GM18499 (cell line): ENCODE data around the gene NR1H3.

Experiments used
- ATAC-seq: cut with Tn5 transposase; IDR thresholded peaks from one replicate; pipeline ENCODE4 v1.9.1; 2021; ENCODE audit warnings: moderate number of reproducible peaks; ENCODE audit not compliant: insufficient read depth, unreplicated experiment

The NR1H3 gene

DNA sequence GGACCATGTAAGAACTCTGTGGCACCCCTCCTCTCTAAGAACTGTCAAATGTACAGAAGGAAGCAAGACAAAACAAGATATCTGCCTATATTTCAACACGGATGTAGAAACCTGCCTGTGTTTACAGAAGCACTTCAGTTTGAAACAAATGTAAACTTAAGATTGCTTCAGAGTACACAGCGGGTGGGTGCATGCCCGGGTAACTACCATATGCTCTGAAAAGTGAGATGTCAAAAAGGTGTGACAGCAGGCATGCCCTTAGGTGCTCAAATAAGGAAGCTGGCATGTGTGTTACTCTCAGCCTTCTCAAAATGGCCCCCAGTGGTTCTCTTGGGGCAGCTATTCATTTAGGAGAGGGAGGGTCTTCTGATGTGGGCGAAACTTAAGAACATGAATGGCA lies 14.3 kb upstream of the NR1H3 start:
- ATAC-seq, result no peak

DNA sequence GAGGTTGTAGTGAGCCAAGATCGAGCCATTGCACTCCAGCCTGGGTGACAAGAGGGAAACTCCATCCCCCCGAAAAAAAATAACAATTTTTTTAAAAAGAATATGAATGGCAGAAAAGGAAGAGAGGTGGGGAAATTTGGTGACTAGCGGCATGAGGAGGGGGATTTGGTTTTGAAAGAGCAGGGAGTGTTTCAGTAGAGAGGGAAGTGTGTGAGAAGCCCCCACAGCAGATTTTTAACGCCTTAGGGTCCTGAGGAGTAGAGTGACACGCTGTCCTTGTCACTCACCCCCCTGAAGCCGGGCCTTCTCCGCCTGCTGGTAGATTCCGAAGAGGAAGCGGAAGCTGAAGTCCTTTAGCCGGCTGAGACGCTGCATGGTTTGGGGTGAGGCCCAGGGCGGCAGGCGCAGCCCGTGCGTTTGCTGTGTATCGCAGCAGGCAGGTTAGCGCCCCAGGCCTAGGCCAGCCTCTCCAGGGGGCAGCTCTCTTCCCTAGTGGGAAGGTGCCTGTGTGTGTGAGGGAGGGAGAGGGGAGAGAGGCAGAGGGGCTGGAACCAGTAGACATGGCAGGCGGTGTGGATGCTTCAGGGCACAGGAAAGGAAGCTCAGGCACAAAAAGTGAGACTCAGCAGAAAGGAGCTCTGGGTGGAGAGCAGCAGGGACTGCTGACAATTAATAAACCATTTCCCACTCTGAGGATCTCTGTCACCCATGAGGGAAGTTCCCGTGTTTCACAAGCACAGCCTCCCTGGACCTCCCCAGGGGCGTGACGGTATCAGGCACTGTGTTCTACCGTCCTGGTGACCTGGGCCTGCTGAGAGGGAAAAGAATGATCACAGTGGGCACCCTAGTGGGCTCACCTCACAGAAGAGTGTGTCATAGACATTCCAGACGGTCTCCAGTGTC lies 13.1 kb upstream of the NR1H3 start:
- ATAC-seq, result no peak

DNA sequence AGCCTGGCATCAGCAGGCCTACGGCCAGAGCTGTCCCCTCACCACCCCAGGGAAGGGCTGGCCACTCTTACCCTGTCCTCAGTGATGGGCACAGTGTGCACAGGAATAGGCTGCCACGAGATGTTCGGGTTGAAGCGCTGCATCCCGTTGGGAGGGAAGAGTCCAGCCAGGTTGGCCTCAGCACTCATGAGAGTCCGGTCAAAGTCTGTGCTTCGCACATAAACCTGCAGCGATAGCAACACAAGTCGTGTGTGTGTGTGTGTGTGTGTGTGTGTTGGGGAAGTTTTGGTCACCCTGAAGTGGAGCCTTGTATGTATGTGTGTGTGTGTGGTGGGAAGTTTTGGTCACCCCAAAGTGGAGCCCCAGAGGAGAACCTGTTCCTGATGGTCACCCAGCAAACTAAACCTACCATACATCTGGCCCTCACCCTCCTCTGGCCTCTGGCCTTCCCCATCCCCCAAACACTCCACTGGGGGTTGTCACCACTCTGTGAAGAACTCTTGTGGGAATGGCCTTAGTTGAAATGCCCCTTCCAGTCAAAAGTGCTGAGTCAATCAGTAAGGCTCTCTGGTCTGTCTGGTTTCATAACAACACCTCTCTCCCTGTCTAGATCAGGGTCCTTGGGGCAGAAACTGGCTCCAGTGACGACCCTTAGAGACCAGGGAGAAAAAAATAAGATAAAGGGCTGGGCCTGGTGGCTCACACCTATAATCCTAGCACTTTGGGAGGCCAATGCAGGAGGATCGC lies 12.0 kb upstream of the NR1H3 start:
- no peak for ATAC-seq

DNA sequence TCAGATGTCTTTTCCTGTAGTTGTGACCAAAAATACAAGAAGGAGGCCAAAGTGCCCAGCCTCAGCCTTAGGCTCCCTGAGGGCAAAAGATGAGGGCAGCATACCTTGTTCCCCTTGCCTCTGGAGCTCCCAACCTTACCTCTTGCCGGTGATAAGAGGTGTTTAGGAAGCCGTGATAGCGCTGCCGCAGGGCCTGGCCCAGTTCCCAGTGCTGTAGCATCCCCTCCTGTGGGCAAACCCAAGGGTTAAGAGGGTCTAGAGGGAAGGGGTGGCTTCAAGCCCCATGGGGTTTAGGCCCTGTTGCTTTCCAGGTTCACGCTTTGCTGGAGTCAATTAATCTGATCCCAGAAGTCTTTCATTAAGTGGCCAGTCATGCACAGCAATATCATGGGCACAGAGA lies 10.3 kb upstream of the NR1H3 start:
- ATAC-seq, result no peak

DNA sequence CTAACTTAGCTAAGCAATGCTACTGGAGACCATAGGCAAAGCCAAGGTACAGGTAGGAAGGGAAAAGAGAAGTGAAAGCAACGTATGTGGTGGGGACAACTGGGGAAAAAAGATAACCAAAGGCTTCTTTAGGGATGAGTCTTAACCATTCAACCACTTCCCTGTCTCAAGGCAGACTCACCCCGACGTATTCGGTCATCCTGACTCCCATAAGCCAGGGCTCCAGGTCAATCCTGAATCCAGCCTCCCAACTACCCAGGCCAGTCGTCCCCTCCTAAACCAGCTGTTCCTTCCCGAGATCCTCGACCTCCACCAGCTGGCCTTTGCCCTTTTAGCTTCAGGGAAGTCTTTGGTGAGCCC lies 9.5 kb upstream of the NR1H3 start:
- peak; percentile 19 for ATAC-seq

DNA sequence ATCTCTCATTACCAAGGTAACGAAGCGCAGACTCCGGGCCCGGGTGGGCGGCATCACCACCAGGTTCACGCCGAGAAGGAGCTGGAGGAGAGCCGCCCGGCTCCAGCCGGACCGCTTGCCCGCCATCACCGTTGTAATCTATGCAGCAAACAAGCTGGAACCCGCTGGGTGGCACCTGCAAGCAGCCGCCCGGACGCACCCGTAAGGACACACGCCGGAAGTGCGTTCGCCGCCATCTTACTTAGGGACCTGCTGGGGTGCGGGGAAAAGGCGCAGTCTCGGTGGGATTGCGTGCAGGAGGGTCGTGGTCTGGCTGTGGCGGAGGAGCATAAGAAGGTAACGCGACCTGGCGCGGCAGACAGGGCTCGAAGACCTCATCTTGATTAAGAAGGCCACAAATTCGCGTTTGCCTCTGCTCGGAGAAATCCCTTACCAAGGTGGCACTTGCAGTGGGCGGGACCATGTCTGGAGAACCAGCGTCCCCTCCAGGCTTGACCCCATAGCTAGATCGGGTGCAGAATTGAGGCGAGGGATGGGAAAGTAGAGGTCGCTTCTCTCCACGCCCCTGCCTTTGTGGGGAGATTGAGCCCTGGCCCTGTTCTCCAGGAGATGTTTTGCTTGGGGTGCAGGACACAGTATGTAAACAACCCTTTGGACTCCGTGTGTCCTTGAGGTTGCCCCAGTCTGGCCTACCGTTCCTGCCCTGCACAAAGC lies 9.0 kb upstream of the NR1H3 start, which contains the start of gene ACP2:
Gene ACP2 (minus strand): TSS at position 151 of the 714 bp plus-strand sequence. CDS start 25 bp downstream, at position 126.
- peak; percentile 71 for ATAC-seq

DNA sequence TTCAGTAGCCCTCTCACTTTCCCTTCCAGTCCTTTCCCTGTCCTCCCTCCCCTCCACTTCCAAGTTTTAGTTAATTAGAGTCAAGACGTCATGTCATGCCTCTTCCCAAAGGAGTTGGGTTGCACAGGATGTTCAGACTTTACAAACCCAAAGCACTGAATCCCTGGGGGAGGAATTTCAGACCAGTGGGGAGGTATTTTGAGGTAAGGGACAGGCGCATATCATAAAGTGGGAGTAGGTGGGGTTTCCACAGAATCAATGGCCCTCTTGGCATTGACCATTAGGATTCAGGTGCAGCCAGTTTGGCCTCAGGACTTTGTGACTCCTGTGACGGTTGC lies 8.4 kb upstream of the NR1H3 start:
- no peak for ATAC-seq

DNA sequence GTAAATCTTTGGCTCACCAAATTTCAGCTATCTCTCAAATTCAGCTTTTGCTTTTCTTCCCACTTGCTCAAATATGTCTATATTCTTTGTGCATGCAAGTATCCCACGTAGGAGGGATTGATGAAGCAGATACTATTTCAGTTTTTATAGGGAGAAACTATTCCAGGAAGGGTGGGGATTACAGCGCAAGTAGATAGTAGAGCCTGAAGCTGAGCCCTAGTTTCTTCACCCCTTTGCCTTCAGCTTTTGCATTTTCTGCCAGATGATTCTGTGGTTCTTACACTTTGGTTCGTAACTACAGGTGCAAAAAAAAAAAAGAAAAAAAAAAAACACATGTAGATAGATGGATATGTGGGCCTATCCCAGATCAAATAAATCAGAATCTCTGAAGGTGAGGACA lies 6.0 kb upstream of the NR1H3 start:
- ATAC-seq, result no peak

DNA sequence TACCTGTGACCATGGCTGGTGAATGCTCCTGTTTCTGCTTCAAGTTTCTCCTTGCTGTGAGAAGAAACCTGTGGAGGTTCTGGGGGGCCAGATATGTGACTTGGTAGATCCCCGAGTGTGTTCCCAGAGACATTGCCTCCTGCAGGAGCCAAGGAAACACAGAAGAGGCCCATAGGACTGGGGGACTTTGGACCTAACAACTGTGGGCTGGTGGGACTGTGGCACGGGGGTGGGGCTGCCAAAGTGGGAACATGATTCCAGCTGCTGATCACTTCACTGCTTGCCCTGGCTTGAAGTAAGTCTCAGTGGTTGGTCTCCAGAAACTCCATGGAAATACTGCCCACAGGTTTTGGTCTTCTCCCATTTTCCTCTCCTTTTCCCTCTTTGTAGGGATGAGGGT lies 4.1 kb upstream of the NR1H3 start:
- no peak for ATAC-seq

DNA sequence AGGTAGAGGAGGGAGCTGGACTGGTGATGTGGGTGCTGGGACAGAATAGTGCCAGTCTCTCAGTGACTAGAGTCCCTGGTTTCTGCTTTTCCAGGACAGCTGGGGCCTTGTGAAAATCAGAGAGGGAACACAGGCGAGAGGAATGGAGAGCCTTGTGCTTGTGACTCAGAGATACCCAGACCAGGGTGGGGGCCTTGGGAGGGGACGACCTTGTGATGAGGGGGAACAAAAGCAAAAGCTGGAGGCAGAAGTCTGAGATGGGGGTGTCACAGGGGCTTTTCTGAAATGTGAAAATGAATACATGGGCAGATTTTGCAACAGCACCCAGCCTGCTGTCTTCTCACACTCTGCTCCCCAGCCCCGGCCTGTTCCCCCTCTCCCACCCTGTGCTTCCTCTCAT lies 3.4 kb upstream of the NR1H3 start:
- ATAC-seq, result no peak

DNA sequence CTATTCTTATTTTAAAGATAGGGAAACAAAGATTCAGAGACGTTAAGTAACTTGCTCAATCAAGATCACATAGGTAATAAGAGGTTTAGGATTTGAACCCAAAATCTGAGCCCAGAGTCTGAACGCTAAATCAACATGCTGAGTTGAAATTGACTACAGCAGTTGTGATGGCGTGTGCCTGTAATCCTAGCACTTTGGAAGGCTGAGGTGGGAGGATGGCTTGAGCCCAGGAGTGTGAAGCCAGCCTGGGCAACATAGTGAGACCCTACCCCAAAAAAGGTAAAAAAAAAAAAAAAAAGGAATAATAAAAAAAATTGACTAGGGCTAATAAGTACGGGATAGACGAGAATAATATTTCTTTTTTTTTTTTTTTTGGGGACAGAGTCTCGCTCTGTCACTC lies 1.4 kb upstream of the NR1H3 start:
- ATAC-seq, result no peak

DNA sequence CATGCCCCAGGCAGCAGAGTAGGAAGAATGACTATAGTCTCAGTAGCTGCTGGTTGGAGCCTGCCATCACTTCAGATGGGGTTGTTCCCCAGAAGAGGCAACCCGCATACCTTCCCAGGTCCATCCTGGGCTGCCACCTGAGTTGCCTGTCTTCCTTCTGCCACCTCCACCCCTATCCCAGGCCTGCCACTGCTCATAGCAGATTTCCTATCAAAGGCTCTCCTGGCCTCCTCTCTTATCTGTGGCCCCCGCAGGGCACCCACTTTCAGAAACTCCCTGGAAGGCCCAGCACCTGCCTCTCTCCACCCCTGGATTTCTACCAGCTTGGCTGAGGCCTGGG lies 649 bp upstream of the NR1H3 start:
- no peak for ATAC-seq

DNA sequence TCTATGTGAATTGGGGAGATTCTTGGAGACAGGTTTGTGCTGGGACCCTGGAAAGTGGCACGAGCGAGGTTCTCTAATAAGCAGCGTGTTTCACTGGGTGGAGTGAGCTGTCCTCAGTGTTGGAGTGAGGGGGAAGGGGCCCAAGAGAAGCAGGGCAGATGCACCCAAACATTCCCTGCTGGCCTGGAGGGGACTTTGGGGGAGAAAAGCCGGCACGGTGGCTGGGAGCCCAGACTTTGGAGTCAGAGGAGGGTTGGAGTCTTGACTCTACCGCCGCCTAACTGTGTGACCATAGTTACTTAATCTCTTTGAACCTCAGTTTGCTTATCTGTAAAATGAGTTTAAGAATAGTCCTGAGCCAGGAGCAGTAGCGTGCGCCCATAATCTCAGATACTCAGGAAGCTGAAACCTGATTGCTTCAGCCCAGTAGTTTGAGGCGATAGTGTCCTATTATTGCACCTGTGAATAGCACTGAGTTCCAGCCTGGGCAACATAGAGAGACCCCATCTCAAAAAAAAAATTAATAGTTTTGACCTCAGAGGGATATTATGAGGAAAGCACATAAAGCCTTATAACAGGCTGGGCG lies 614 bp downstream of the NR1H3 start:
- no peak for ATAC-seq

DNA sequence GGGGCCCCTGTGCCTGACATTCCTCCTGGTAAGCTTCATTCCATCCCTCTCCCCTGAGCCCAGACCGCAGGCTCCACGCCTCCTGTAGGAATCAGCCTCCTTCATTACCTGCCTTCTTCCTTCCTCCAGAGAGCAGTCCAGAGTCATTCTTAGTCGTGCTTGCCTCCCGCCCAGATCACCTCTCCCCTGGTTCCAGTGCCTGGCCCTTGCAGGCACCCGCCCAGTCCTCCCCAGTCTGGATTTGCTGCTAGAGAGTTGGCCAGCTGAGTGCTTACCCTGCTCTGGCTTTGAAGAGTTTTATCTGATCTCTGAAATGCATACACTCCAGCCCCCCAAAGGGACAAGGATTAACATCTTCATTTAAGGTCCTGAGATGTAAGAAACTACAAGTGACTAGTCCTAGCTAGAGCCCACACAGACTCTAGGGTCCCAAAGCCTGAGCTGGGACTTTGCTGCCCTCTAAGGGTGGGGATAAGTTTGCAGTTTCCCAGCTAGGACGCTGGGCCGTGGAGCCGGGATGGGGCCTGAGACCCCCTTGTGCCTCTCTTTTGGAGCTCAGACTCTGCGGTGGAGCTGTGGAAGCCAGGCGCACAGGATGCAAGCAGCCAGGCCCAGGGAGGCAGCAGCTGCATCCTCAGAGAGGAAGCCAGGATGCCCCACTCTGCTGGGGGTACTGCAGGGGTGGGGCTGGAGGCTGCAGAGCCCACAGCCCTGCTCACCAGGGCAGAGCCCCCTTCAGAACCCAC lies 1.6 kb downstream of the NR1H3 start:
- ATAC-seq, result no peak

DNA sequence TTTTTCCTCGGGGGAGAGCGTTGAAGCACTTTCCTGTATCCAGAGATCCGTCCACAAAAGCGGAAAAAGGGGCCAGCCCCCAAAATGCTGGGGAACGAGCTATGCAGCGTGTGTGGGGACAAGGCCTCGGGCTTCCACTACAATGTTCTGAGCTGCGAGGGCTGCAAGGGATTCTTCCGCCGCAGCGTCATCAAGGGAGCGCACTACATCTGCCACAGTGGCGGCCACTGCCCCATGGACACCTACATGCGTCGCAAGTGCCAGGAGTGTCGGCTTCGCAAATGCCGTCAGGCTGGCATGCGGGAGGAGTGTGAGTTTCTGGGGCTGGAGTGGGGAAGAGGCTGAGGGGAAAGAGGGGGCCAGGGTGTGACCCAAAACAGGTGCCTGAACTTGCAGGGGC lies 2.6 kb downstream of the NR1H3 start:
- ATAC-seq, result no peak

DNA sequence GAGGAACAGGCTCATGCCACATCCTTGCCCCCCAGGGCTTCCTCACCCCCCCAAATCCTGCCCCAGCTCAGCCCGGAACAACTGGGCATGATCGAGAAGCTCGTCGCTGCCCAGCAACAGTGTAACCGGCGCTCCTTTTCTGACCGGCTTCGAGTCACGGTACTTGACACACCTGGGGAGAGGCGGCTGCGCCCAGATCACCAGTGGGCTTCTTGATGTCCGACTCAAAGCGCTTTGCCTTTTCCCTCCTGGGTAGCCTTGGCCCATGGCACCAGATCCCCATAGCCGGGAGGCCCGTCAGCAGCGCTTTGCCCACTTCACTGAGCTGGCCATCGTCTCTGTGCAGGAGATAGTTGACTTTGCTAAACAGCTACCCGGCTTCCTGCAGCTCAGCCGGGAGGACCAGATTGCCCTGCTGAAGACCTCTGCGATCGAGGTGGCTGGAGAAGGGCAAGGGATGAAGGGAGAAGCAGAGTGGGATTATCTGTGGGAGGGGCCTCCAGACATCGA lies 3.5 kb downstream of the NR1H3 start:
- ATAC-seq, result no peak

DNA sequence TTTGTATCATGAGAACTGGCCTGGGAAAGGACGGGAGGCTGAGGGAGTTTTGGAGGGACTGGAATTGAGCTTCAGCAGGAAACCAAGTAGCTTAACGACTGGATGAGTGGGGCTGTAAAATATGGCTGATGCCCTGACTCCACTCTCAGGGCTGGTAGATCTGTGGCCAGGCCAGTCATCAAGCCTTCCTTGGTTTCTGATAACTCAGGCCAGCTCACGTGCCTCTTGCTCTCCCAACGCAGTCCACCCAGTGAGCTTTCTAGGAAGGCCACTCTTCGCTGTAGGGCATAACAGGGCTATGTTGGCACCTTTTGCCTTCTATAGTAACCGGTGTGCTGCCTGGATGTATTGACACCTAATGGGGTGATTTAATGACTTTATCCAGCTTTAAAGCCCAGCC lies 6.3 kb downstream of the NR1H3 start:
- ATAC-seq, result no peak

DNA sequence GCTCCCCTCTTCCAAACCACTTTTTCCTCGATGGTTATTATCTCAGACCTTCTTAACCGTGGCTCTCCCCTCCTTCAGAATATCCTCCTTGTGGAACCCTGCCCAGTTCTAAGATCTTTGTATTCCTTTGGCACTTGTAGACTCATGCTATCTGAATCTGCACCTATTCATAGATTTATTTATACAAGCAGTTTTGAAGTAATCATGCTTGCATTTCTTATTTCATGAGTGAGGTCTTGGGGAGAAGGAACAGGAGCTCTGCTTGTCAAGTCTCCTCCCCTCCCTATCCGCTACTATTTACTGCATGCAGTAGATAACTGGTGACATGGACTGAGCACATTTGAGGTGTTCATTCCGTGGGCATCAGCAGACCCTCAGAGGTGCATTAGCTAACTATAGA lies 6.7 kb downstream of the NR1H3 start:
- no peak for ATAC-seq

DNA sequence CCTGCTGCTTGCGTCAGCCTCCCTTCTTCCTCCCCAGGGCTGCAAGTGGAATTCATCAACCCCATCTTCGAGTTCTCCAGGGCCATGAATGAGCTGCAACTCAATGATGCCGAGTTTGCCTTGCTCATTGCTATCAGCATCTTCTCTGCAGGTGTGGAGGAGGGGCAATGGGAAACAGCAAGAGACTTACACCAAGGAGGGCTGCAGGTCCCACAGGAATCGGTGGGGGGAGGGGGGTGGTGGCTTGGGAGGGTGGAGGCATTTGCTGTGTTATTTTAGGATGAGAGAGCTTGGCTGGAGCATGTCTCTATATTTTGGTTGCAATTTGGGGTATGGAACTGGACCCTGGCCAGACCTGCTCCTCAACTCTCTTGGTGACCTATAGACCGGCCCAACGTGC lies 10.1 kb downstream of the NR1H3 start:
- ATAC-seq, result no peak

DNA sequence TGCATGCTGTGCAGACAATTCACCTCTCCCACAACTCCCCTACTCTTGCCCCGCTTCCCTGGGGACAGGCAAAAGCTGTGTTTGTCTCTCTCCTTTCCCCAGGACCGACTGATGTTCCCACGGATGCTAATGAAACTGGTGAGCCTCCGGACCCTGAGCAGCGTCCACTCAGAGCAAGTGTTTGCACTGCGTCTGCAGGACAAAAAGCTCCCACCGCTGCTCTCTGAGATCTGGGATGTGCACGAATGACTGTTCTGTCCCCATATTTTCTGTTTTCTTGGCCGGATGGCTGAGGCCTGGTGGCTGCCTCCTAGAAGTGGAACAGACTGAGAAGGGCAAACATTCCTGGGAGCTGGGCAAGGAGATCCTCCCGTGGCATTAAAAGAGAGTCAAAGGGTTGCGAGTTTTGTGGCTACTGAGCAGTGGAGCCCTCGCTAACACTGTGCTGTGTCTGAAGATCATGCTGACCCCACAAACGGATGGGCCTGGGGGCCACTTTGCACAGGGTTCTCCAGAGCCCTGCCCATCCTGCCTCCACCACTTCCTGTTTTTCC lies 10.7 kb downstream of the NR1H3 start:
- no peak for ATAC-seq
